GM06990 (cell line): Measurements from ENCODE around the gene TPSD1.
"Not testable (repeated sequence)": the region's sequence is repeated elsewhere in the genome, so short reads cannot be mapped to it uniquely, and the experiment has no call there.

Source experiments
- DNase-seq: peaks from one replicate; pipeline ENCODE4 v3.0.0-alpha.2; 2011; ENCODE audit not compliant: insufficient read length; ENCODE audit errors: extremely low read depth
- H3K27me3 ChIP-seq: replicated peaks from 2 replicates; pipeline ENCODE4 v1.6.0; 2011; ENCODE audit warnings: low read length; ENCODE audit not compliant: control insufficient read depth, insufficient read depth
- H3K36me3 ChIP-seq: 2 replicates; pipeline ENCODE4 v1.5.1; 2011; ENCODE audit warnings: low read length; ENCODE audit not compliant: control insufficient read depth, insufficient read depth
- H3K4me3 ChIP-seq: replicated peaks from 2 replicates; pipeline ENCODE4 v1.5.1; 2011; ENCODE audit warnings: low read depth, mild to moderate bottlenecking, control low read depth, low read length
- TF ChIP-seq, protein P1 (sequence below): IDR thresholded peaks from 2 replicates; pipeline ENCODE4 v1.5.1; 2011; ENCODE audit warnings: low read length, control low read depth, mild to moderate bottlenecking, inconsistent platforms; ENCODE audit not compliant: insufficient read depth, poor library complexity, severe bottlenecking

TPSD1 gene

DNA sequence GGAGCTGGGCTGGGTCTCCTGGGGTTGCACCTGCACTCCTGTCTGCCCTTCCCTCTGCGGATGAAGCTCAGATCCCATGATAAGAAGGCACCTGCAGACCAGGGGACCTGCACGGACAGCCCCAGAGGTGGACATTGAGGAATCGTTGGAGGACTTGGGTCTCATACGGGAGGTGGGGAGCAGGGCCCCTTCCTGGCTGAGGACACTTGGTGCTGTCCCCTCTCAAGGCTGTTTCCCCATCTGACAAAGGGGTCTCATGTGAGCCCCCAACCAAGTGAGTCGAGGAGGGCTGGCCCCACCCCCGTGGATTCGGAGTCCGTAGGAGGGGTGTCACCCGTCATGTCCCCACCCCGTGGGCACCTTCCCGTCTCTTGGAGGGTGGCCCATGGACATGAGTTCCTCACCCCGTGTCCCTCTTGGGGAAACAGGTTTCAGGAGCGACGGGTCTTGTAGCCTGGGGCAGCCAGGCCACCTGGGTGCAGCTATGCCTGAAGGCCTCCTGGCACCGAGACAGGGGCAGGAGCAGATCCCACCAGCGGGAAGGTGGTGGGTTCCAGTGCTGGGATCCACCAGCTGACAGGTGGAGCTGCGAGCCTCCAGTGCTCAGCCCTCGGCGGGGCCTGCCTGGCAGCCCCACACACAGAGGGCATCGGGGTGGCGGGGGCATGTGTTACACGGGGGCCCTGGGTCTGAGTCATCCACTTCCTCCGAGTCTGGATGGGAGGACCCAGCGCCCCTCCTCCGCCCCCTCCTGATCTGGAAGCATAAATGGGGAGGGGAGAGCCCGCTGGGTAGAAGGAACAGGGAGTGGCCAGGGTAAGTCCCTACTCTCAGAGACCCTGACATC lies at the start of gene TPSD1:
Gene TPSD1 (plus strand): TSS at position 794 of the 847 bp plus-strand sequence. CDS start 212 bp downstream, outside the sequence.
- not testable (repeated sequence) for DNase-seq, H3K27me3 ChIP-seq, H3K36me3 ChIP-seq, H3K4me3 ChIP-seq

DNA sequence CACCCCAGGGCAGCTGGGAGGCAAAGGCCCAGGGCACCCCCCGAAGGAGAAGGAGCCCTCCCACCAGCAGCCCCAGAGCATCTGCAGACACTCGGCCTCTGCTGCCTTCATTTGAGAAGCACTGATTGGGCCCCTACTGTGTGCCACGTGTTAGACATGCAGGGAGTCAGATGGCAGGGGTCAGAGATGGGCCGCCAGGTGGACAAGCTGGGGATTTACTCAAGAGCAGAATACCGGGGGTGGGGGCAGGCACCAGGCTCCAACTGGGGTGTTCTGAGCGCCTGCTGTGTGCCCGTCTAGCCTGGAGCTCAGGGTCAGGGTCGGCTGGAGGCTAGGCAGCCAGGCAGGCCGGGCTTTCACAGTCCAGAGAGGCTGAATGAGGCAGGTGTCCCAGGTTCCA lies 49.5 kb upstream of the TPSD1 start:
- DNase-seq = no peak
- H3K36me3 ChIP-seq = no peaks in the 10 kb centered on the region

DNA sequence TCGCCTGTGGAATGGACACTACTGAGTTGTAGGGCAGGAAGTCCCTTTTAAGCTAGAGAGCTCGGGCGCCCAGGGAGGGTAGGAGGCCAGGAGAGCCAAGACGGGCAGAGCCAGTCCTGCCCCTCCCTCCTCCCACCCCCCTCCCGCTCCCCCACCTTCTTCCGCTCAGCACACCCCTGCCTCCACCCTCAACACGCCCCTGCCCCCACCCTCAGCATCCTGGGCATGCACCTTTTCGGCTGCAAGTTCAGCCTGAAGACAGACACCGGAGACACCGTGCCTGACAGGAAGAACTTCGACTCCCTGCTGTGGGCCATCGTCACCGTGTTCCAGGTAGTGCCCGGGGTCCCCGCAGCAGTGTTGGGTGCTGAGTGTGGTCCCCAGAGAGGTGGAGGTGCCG lies 49.1 kb upstream of the TPSD1 start:
- no peak for DNase-seq
- Histone ChIP-seq H3K36me3 (no peaks in the 10 kb centered on the region), H3K27me3 (no peaks in the 10 kb centered on the region), H3K4me3 (no peak overlapping the region)
- TF ChIP-seq, protein P1, sequence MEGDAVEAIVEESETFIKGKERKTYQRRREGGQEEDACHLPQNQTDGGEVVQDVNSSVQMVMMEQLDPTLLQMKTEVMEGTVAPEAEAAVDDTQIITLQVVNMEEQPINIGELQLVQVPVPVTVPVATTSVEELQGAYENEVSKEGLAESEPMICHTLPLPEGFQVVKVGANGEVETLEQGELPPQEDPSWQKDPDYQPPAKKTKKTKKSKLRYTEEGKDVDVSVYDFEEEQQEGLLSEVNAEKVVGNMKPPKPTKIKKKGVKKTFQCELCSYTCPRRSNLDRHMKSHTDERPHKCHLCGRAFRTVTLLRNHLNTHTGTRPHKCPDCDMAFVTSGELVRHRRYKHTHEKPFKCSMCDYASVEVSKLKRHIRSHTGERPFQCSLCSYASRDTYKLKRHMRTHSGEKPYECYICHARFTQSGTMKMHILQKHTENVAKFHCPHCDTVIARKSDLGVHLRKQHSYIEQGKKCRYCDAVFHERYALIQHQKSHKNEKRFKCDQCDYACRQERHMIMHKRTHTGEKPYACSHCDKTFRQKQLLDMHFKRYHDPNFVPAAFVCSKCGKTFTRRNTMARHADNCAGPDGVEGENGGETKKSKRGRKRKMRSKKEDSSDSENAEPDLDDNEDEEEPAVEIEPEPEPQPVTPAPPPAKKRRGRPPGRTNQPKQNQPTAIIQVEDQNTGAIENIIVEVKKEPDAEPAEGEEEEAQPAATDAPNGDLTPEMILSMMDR = no peak

More for the DNA sequence above, 49.5 kb upstream of the TPSD1 start:
- Histone ChIP-seq H3K27me3 (no peaks in the 10 kb centered on the region), H3K4me3 (no peak overlapping the region)
- TF ChIP-seq, protein P1 = no peak

DNA sequence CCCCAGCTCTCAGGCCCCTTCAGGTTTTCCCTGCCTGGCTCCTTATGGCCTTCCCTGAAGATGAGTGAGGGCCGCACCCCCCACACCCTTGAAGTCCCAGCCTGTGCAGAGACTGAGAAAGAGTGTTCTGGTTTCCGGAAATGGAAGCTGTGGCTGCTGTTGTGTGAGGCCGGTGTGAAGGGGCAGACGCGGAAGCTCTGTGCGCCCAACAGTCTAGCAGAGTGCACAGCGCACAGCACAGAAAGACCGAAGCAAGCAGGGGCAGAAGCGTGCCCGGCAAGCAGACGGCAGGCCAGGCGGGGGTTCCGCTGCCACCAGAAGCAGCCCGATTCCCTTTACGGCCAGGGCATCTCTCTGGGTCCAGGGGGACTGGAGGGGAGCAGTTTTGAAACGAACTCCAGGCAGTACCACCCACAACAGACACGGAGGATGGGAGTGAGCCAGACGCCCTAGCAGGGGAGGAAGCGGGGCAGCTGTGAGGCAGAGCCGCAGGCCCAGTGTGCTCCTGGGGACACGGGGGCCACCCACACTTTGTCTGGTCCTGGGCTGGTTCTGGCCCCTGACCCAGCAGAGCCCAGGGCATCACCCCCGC lies 47.5 kb upstream of the TPSD1 start:
- Histone ChIP-seq H3K4me3 (no peak overlapping the region), H3K27me3 (no peaks in the 10 kb centered on the region), H3K36me3 (no peaks in the 10 kb centered on the region)
- TF ChIP-seq, protein P1 = no peak
- DNase-seq = no peak

DNA sequence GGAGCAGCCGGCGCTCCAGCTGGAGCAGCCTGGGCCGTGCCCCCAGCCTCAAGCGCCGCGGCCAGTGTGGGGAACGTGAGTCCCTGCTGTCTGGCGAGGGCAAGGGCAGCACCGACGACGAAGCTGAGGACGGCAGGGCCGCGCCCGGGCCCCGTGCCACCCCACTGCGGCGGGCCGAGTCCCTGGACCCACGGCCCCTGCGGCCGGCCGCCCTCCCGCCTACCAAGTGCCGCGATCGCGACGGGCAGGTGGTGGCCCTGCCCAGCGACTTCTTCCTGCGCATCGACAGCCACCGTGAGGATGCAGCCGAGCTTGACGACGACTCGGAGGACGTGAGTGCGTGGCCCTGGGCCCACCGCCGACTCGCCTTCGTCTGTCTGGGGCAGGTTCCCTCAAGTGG lies 46.8 kb upstream of the TPSD1 start:
- no peak overlapping the region for H3K4me3 ChIP-seq
- no peak for DNase-seq
- TF ChIP-seq, protein P1 = no peak
- H3K36me3 ChIP-seq = no peaks in the 10 kb centered on the region
- H3K27me3 ChIP-seq = no peaks in the 10 kb centered on the region

DNA sequence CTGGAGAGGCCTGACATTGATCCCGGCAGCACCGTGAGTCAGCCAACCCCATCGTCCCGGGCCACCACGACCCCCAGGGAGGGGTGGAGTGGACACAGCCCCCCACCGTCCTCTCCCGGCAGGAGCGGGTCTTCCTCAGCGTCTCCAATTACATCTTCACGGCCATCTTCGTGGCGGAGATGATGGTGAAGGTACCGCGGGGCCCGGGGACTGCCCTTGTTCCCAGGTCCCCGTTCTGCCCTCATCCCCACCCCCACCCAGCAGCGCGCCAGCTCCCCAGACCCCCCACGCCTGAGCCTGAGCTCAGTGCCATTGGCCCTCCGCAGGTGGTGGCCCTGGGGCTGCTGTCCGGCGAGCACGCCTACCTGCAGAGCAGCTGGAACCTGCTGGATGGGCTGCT lies 45.4 kb upstream of the TPSD1 start:
- TF ChIP-seq, protein P1 = no peak
- Histone ChIP-seq H3K27me3 (no peaks in the 10 kb centered on the region), H3K36me3 (no peaks in the 10 kb centered on the region), H3K4me3 (no peak overlapping the region)
- DNase-seq = no peak
